HepG2 (cell line): ENCODE measurements around the gene MYRIP. TPM values are rescaled to one million over a fixed set of nuclear protein-coding genes. Genes with fewer than 3 reads are reported as not detected.

ENCODE experiments used
- ATAC-seq: fragments of 200-7000 bp; cut with Tn5 transposase; 3 replicates; pipeline ENCODE4 v1.9.1; 2020; ENCODE audit warnings: mild to moderate bottlenecking, moderate library complexity
- BruUV-seq: library from RNA; stranded (reverse); fragments of 400-500 nt; replicated peaks from 2 replicates; lab custom pipeline; 2021; lab: Mats Ljungman, UMichigan
- CTCF ChIA-PET: fragments of 300-600 bp; formaldehyde crosslinking; extraction: SDS; loops from one replicate; lab custom pipeline; 2021; ENCODE audit warnings: low total read pairs, inconsistent platforms, low intra/inter-chr PET ratio; lab: Yijun Ruan, JAX
- POLR2A ChIA-PET: fragments of 350-600 bp; sonication (Branson Sonifier 250); formaldehyde crosslinking; loops from one replicate; lab custom pipeline; 2020; ENCODE audit warnings: antibody characterized with exemption, inconsistent platforms; lab: Yijun Ruan, JAX
- DNase-seq: peaks from one replicate; pipeline ENCODE4 v3.0.0-alpha.2; 2015; ENCODE audit warnings: low spot score
- FAIRE-seq: peaks from 3 replicates; lab custom pipeline; 2011; peaks lifted over from hg19 to GRCh38; lab: Jason Lieb, UNC
- H2AFZ ChIP-seq: one replicate; pipeline ENCODE4 v1.6.1; 2011; ENCODE audit warnings: low read length, inconsistent platforms
- H3K27ac ChIP-seq: fragments of 300-600 bp; 3 replicates; pipeline ENCODE4 v1.8.0; 2011; ENCODE audit warnings: mixed run types, mild to moderate bottlenecking, mixed read lengths, low read length, inconsistent platforms; ENCODE audit not compliant: insufficient read depth; ENCODE audit errors: extremely low read length
- H3K27me3 ChIP-seq, 2 experiments: fragments of 200-600 bp in 1 of 2; 2 replicates in 1 of 2; 3 replicates in 1 of 2; pipeline versions ENCODE4 v1.6.0 to v1.8.0; 2011; ENCODE audit warnings: low read length in 2 of 2, mild to moderate bottlenecking in 2 of 2, moderate library complexity in 2 of 2, inconsistent platforms in 1 of 2; ENCODE audit not compliant: insufficient read depth in 2 of 2, control insufficient read depth in 1 of 2
- H3K36me3 ChIP-seq, 2 experiments: fragments of 200-600 bp in 1 of 2; replicated peaks in 1 of 2; 2 replicates in 1 of 2; 3 replicates in 1 of 2; pipeline versions ENCODE4 v1.5.1 to v1.8.0; 2011; ENCODE audit warnings: low read length in 2 of 2, inconsistent platforms in 1 of 2; ENCODE audit not compliant: insufficient read depth in 2 of 2, control insufficient read depth in 1 of 2
- H3K4me1 ChIP-seq: 2 replicates; pipeline ENCODE4 v1.5.1; 2012; ENCODE audit warnings: low read length, inconsistent platforms; ENCODE audit not compliant: insufficient read depth
- H3K4me2 ChIP-seq: 2 replicates; pipeline ENCODE4 v1.6.0; 2011; ENCODE audit warnings: low read depth, low read length, inconsistent platforms
- H3K4me3 ChIP-seq, 3 experiments: fragments of 200-600 bp in 1 of 3; sonication (generic), shearing (Covaris generic) in 1 of 3; replicated peaks in 1 of 3; 2 replicates each; pipeline ENCODE4 v1.5.1; 2011 to 2016; ENCODE audit warnings: low read length in 3 of 3, inconsistent platforms in 2 of 3, low read depth in 2 of 3, mild to moderate bottlenecking in 2 of 3, control low read depth in 1 of 3, mixed read lengths in 1 of 3; ENCODE audit not compliant: insufficient read depth in 1 of 3
- H3K79me2 ChIP-seq: one replicate; pipeline ENCODE4 v1.6.1; 2011; ENCODE audit warnings: low read length, inconsistent platforms; ENCODE audit not compliant: insufficient read depth
- H3K9ac ChIP-seq: 2 replicates; pipeline ENCODE4 v1.6.0; 2011; ENCODE audit warnings: mild to moderate bottlenecking, low read depth, low read length, inconsistent platforms; ENCODE audit not compliant: insufficient read depth
- H3K9me3 ChIP-seq: 2 replicates; pipeline ENCODE4 v1.5.1; 2012; ENCODE audit warnings: mild to moderate bottlenecking, low read length
- H4K20me1 ChIP-seq: 2 replicates; pipeline ENCODE4 v1.6.0; 2011; ENCODE audit warnings: inconsistent platforms, mild to moderate bottlenecking, low read length, moderate library complexity; ENCODE audit not compliant: insufficient read depth
- ARID2 ChIP-seq: sonication (generic); formaldehyde crosslinking; IDR thresholded peaks from 2 replicates; pipeline ENCODE4 v1.8.1; 2022; ENCODE audit warnings: mild to moderate bottlenecking, missing genetic modification reagents, borderline replicate concordance
- HOXA3 ChIP-seq: sonication (generic); formaldehyde crosslinking; IDR thresholded peaks from 2 replicates; pipeline ENCODE4 v1.5.0; 2020; ENCODE audit warnings: missing genetic modification reagents
- MED1 ChIP-seq: sonication (generic); formaldehyde crosslinking; IDR thresholded peaks from 2 replicates; pipeline ENCODE4 v1.4.0; 2020; ENCODE audit warnings: missing genetic modification reagents
- ZFP1 ChIP-seq: IDR thresholded peaks from 2 replicates; pipeline ENCODE4 v1.6.1; 2016
- ZFP41 ChIP-seq: sonication (generic); formaldehyde crosslinking; IDR thresholded peaks from 2 replicates; pipeline ENCODE4 v1.4.0; 2020; ENCODE audit warnings: mild to moderate bottlenecking, missing genetic modification reagents, borderline replicate concordance
- ZNF101 ChIP-seq: sonication (generic); formaldehyde crosslinking; IDR thresholded peaks from 2 replicates; pipeline ENCODE4 v1.4.0; 2020; ENCODE audit warnings: mild to moderate bottlenecking, low read depth, missing genetic modification reagents, borderline replicate concordance
- ZNF207 ChIP-seq: fragments of 450-650 bp; IDR thresholded peaks from 2 replicates; pipeline ENCODE4 v1.6.1; 2016; ENCODE audit warnings: antibody characterized with exemption, borderline replicate concordance
- ZNF24 ChIP-seq: fragments of 450-650 bp; IDR thresholded peaks from 2 replicates; pipeline ENCODE4 v1.6.1; 2017; ENCODE audit warnings: antibody characterized with exemption, mild to moderate bottlenecking
- ZNF333 ChIP-seq: sonication (generic); formaldehyde crosslinking; IDR thresholded peaks from 2 replicates; pipeline ENCODE4 v1.4.0; 2020; ENCODE audit warnings: mild to moderate bottlenecking, missing genetic modification reagents, borderline replicate concordance
- ZNF501 ChIP-seq: sonication (generic); formaldehyde crosslinking; IDR thresholded peaks from 2 replicates; pipeline ENCODE4 v1.5.1; 2020; ENCODE audit warnings: mild to moderate bottlenecking, moderate library complexity, missing genetic modification reagents
- ZNF674 ChIP-seq: sonication (generic); formaldehyde crosslinking; IDR thresholded peaks from 2 replicates; pipeline ENCODE4 v1.5.0; 2020; ENCODE audit warnings: low read depth, mild to moderate bottlenecking, missing genetic modification reagents
- ZNF720 ChIP-seq: sonication (generic); formaldehyde crosslinking; IDR thresholded peaks from 2 replicates; pipeline ENCODE4 v1.4.0; 2020; ENCODE audit warnings: missing genetic modification reagents
- WGBS: methylation state at CpG from one replicate; pipeline ENCODE4 v1.1.6; 2017; ENCODE audit warnings: low lambda C conversion rate; 5-methylcytosine and 5-hydroxymethylcytosine counted together
- in situ Hi-C: cut with HindIII; loops from 2 replicates; pipeline ENCODE4 v1.10.0; 2017; ENCODE audit warnings: low pct_unique_long_range_greater_than_20kb; ENCODE audit not compliant: extremely low pct_ligation_motif_present
- intact Hi-C: fragments of 100-400 bp; cut with micrococcal nuclease; formaldehyde crosslinking; loops from one replicate; pipeline ENCODE4 v1.10.0; 2022; ENCODE audit not compliant: unreplicated experiment
- polyA plus RNA-seq, 8 experiments: library from polyadenylated mRNA; depleted of rRNA in 3 of 8; stranded (reverse) in 7 of 8; unstranded in 1 of 8; fragments of >200 nt; fragmentation: Illumina TruSeq in 4 of 8; extraction: Trizol in 4 of 8; gene quantifications; 2 replicates each; pipeline versions ENCODE4 v1.2.1 to v1.2.3, GENCODE V29; 2011 to 2016; ENCODE audit warnings: low read depth in 4 of 8, missing spikeins in 1 of 8, mixed read lengths in 1 of 8; ENCODE audit not compliant: insufficient read depth in 1 of 8
- total RNA-seq, 5 experiments: library from RNA; depleted of rRNA; stranded (reverse); fragments of >200 nt; fragmentation: Illumina TruSeq; extraction: Trizol; gene quantifications; 2 replicates each; pipeline ENCODE4 v1.2.3, GENCODE V29; 2016; ENCODE audit warnings: low read depth in 1 of 5
- TF ChIP-seq, protein P1 (sequence below): IDR thresholded peaks from 2 replicates; pipeline ENCODE4 v1.4.0; 2020; ENCODE audit warnings: mild to moderate bottlenecking, missing genetic modification reagents
- TF ChIP-seq, protein P2 (sequence below): sonication (generic); formaldehyde crosslinking; IDR thresholded peaks from 2 replicates; pipeline ENCODE4 v1.5.0; 2020; ENCODE audit warnings: mild to moderate bottlenecking, low read depth, missing genetic modification reagents, borderline replicate concordance
- TF ChIP-seq, protein P3 (sequence below): sonication (generic); formaldehyde crosslinking; IDR thresholded peaks from 2 replicates; pipeline ENCODE4 v1.9.0; 2022; ENCODE audit warnings: low read depth, missing genetic modification reagents
- TF ChIP-seq, protein P4 (sequence below): sonication (generic); formaldehyde crosslinking; IDR thresholded peaks from 2 replicates; pipeline ENCODE4 v1.5.1; 2020; ENCODE audit warnings: mild to moderate bottlenecking, moderate library complexity, missing genetic modification reagents

Gene MYRIP
- total and polyA plus RNA-seq, 2 of the 13 experiments (the other 11 are each of a cell fraction or from before 2014, with no cell fraction given) = 0.64 to 0.84 TPM

DNA sequence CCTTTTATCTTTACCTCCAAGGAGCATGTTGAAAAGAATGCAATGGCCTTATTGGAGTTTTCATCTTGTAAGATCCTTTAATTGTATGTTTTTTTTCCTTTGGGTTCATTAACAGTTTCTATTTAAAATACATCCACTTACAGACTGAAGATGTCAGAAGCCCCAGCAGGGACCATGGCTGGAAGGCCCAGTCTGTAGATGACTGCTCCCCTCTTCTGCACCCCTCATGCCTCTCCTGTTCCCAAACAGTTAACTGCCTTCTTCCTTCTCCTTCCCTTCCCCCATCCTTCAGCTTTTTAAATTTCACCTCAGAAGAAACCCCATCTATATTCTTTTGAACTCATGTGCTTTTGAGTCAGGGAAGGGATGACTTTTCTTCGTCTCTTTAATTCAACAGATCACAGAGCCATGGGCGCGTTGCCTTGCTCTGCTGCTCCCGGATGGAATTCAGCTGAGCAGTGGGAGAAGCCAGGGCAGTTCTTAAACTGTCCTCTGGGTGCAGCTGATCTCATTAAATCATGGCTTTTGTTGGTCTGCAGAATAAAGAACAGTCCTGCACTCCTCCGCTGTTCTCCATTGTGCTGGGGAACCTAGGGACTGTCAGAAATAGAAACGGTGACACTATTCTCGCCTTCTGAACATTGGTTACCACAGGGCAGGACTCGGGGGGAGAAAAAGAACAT, 428.6 kb downstream of the MYRIP start:
- intact Hi-C loops = no loop called here
- Histone ChIP-seq H3K79me2 (no peaks in the 10 kb centered on the region), H3K4me2 (no peak overlapping the region), H3K4me3 (no peak overlapping the region), H3K36me3 (no peaks in the 10 kb centered on the region), H3K27ac (no peak overlapping the region), H4K20me1 (no peaks in the 10 kb centered on the region), H3K4me1 (no peaks in the 10 kb centered on the region), H2AFZ (no peak overlapping the region), H3K9me3 (no peaks in the 10 kb centered on the region), H3K27me3 (no peaks in the 10 kb centered on the region), H3K9ac (no peak overlapping the region)
- BruUV-seq = no TSS peak
- no peak for DNase-seq
- ChIA-PET POLR2A (no interaction called here), CTCF (no interaction called here)
- 71% methylated on average over 8 of the region's 8 CpGs for WGBS
- FAIRE-seq = no peak
- ATAC-seq = peak; percentile 89
- in situ Hi-C loops = no loop called here
- no peak for TF ChIP-seq ZFP1 (CRISPR knock-in tag)
- TF ChIP-seq, protein P1, sequence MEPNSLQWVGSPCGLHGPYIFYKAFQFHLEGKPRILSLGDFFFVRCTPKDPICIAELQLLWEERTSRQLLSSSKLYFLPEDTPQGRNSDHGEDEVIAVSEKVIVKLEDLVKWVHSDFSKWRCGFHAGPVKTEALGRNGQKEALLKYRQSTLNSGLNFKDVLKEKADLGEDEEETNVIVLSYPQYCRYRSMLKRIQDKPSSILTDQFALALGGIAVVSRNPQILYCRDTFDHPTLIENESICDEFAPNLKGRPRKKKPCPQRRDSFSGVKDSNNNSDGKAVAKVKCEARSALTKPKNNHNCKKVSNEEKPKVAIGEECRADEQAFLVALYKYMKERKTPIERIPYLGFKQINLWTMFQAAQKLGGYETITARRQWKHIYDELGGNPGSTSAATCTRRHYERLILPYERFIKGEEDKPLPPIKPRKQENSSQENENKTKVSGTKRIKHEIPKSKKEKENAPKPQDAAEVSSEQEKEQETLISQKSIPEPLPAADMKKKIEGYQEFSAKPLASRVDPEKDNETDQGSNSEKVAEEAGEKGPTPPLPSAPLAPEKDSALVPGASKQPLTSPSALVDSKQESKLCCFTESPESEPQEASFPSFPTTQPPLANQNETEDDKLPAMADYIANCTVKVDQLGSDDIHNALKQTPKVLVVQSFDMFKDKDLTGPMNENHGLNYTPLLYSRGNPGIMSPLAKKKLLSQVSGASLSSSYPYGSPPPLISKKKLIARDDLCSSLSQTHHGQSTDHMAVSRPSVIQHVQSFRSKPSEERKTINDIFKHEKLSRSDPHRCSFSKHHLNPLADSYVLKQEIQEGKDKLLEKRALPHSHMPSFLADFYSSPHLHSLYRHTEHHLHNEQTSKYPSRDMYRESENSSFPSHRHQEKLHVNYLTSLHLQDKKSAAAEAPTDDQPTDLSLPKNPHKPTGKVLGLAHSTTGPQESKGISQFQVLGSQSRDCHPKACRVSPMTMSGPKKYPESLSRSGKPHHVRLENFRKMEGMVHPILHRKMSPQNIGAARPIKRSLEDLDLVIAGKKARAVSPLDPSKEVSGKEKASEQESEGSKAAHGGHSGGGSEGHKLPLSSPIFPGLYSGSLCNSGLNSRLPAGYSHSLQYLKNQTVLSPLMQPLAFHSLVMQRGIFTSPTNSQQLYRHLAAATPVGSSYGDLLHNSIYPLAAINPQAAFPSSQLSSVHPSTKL = no peak
- no peak for TF ChIP-seq HOXA3 (CRISPR knock-in tag)
- no peak for TF ChIP-seq ZNF24
- TF ChIP-seq, protein P2, sequence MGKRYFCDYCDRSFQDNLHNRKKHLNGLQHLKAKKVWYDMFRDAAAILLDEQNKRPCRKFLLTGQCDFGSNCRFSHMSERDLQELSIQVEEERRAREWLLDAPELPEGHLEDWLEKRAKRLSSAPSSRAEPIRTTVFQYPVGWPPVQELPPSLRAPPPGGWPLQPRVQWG (CRISPR knock-in tag) = no peak
- no peak for TF ChIP-seq ZFP41 (CRISPR knock-in tag)
- TF ChIP-seq MED1 = no peak
- no peak for TF ChIP-seq ZNF501 (CRISPR knock-in tag)
- TF ChIP-seq ZNF101 (CRISPR knock-in tag) = no peak
- no peak for TF ChIP-seq ZNF207
- TF ChIP-seq, protein P3, sequence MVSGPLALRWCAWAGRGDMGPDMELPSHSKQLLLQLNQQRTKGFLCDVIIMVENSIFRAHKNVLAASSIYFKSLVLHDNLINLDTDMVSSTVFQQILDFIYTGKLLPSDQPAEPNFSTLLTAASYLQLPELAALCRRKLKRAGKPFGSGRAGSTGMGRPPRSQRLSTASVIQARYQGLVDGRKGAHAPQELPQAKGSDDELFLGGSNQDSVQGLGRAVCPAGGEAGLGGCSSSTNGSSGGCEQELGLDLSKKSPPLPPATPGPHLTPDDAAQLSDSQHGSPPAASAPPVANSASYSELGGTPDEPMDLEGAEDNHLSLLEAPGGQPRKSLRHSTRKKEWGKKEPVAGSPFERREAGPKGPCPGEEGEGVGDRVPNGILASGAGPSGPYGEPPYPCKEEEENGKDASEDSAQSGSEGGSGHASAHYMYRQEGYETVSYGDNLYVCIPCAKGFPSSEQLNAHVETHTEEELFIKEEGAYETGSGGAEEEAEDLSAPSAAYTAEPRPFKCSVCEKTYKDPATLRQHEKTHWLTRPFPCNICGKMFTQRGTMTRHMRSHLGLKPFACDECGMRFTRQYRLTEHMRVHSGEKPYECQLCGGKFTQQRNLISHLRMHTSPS (CRISPR knock-in tag) = no peak
- TF ChIP-seq ARID2 (CRISPR knock-in tag) = no peak
- TF ChIP-seq, protein P4, sequence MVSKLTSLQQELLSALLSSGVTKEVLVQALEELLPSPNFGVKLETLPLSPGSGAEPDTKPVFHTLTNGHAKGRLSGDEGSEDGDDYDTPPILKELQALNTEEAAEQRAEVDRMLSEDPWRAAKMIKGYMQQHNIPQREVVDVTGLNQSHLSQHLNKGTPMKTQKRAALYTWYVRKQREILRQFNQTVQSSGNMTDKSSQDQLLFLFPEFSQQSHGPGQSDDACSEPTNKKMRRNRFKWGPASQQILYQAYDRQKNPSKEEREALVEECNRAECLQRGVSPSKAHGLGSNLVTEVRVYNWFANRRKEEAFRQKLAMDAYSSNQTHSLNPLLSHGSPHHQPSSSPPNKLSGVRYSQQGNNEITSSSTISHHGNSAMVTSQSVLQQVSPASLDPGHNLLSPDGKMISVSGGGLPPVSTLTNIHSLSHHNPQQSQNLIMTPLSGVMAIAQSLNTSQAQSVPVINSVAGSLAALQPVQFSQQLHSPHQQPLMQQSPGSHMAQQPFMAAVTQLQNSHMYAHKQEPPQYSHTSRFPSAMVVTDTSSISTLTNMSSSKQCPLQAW = no peak
- TF ChIP-seq ZNF674 (CRISPR knock-in tag) = no peak
- TF ChIP-seq ZNF720 (CRISPR knock-in tag) = no peak
- no peak for TF ChIP-seq ZNF333
